ENCODE data around the gene HBS1L.

The HBS1L gene

DNA sequence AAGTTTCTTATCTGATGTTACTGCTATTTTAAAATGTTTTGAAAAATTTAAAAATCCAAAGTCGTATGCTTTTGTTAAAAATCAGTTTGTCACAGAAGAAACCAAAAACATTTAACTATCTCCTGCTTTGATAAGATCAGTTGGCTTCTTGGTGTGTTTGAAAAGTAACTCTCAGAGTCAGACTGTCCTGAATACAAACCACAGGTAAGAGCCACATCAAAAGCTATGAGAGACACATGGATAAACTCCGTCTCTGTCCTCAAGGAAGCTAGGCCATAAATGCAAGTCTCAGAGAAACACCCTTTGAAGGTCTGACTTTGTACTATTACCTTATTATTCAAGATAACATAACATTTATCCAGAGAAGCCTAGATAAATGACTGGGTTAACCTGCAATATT, 7.7 kb downstream of the HBS1L start:
- no peak overlapping the region for H3K4me3 ChIP-seq (replicated peaks; ENCODE audit: low read depth, low read length)
- H3K36me3 ChIP-seq (ENCODE audit: control insufficient read depth, insufficient read depth, low read length), result peaks cover 3% of the 10 kb centered on the region
- no peaks in the 10 kb centered on the region for H3K27me3 ChIP-seq (replicated peaks; ENCODE audit: control insufficient read depth, insufficient read depth, low read length)
- DNase-seq (ENCODE audit: extremely low read depth, insufficient read length), result no peak
- TF ChIP-seq CTCF (IDR thresholded peaks at IDR 0.05; ENCODE audit: insufficient read depth, low read length, poor library complexity, severe bottlenecking), result no peak

DNA sequence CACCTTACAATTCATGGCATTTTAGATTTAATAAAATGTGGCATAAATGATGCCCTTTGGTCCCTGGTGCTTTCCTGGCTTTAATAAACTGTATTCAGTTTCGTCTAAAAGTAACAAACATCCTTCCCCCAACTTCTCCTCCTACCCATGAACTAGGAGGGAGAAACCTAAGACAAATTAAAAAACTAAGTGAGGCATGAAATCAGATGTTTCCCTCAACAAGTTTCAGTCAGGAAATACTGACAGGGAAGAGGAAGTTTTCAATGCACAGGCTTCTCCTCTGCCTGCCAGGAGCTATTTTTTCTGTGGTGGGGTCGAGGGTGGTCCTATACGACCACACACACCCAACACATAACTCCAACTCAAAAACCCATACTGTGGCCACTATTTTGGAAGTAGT, 10.0 kb downstream of the HBS1L start:
- Histone ChIP-seq H3K27me3 (replicated peaks; ENCODE audit: control insufficient read depth, insufficient read depth, low read length) (no peaks in the 10 kb centered on the region), H3K36me3 (ENCODE audit: control insufficient read depth, insufficient read depth, low read length) (no peaks in the 10 kb centered on the region; the same call in none of the 2 replicates), H3K4me3 (replicated peaks; ENCODE audit: low read depth, low read length) (no peak overlapping the region)
- no peak for DNase-seq (ENCODE audit: extremely low read depth, insufficient read length)
- no peak for TF ChIP-seq CTCF (IDR thresholded peaks at IDR 0.05; ENCODE audit: insufficient read depth, low read length, poor library complexity, severe bottlenecking)

- TF ChIP-seq CTCF (IDR thresholded peaks at IDR 0.05; ENCODE audit: insufficient read depth, low read length, poor library complexity, severe bottlenecking), result no peak
- Histone ChIP-seq H3K36me3 (ENCODE audit: control insufficient read depth, insufficient read depth, low read length) (peaks cover 2% of the 10 kb centered on the region), H3K27me3 (replicated peaks; ENCODE audit: control insufficient read depth, insufficient read depth, low read length) (no peaks in the 10 kb centered on the region), H3K4me3 (replicated peaks; ENCODE audit: low read depth, low read length) (no peak overlapping the region)
- no peak for DNase-seq (ENCODE audit: extremely low read depth, insufficient read length)
Observed at GRCh38 chr6:135043846-135044245, 10.8 kb downstream of the HBS1L start.

- Histone ChIP-seq H3K36me3 (ENCODE audit: control insufficient read depth, insufficient read depth, low read length) (peaks cover 2% of the 10 kb centered on the region), H3K27me3 (replicated peaks; ENCODE audit: control insufficient read depth, insufficient read depth, low read length) (no peaks in the 10 kb centered on the region), H3K4me3 (replicated peaks; ENCODE audit: low read depth, low read length) (no peak overlapping the region)
- TF ChIP-seq CTCF (IDR thresholded peaks at IDR 0.05; ENCODE audit: insufficient read depth, low read length, poor library complexity, severe bottlenecking), result no peak
- no peak for DNase-seq (ENCODE audit: extremely low read depth, insufficient read length)
Observed at GRCh38 chr6:135043364-135043763, 11.3 kb downstream of the HBS1L start.

DNA sequence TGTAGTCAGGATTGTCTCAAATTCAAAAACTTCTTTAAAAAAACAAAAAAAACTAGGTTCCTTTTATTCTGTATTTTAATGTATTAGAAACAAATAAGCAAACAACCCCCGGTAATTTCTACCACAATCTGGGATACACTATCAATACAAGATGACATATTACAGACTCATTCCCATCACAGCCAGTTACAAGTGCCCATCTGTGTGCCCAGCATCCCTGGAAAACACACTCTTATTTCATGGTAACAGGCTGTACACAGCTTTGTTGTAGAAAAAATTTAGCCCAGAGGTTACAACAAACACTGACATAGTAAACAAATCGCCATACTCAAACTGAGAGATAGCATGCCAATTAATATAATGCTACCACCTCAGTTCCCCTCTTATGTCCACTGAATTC, 16.3 kb downstream of the HBS1L start:
- Histone ChIP-seq H3K36me3 (ENCODE audit: control insufficient read depth, insufficient read depth, low read length) (peaks cover 2% of the 10 kb centered on the region), H3K27me3 (replicated peaks; ENCODE audit: control insufficient read depth, insufficient read depth, low read length) (no peaks in the 10 kb centered on the region), H3K4me3 (replicated peaks; ENCODE audit: low read depth, low read length) (no peak overlapping the region)
- DNase-seq (ENCODE audit: extremely low read depth, insufficient read length), result no peak
- TF ChIP-seq CTCF (IDR thresholded peaks at IDR 0.05; ENCODE audit: insufficient read depth, low read length, poor library complexity, severe bottlenecking), result no peak

- DNase-seq (ENCODE audit: extremely low read depth, insufficient read length), result no peak
- no peak for TF ChIP-seq CTCF (IDR thresholded peaks at IDR 0.05; ENCODE audit: insufficient read depth, low read length, poor library complexity, severe bottlenecking)
- Histone ChIP-seq H3K27me3 (replicated peaks; ENCODE audit: control insufficient read depth, insufficient read depth, low read length) (no peaks in the 10 kb centered on the region), H3K36me3 (ENCODE audit: control insufficient read depth, insufficient read depth, low read length) (peaks cover 2% of the 10 kb centered on the region), H3K4me3 (replicated peaks; ENCODE audit: low read depth, low read length) (no peak overlapping the region)
Observed at GRCh38 chr6:135037541-135037940, 17.1 kb downstream of the HBS1L start.

Data from GM06990 (cell line).